T-helper 17 cell (primary cell): Measurements from ENCODE around the gene PITPNC1. TPM values are rescaled to one million over a fixed set of nuclear protein-coding genes. Genes with fewer than 3 reads are reported as not detected.
A peak's percentile ranks its signal among the peaks of the same experiment; 100 is the strongest.
"Not testable (repeated sequence)": the region's sequence is repeated elsewhere in the genome, so short reads cannot be mapped to it uniquely, and the experiment has no call there.

Source experiments
- ATAC-seq: fragments of 150-1000 bp; cut with Tn5 transposase; 2 replicates; pipeline ENCODE4 v1.10.0; 2021; ENCODE audit warnings: mild to moderate bottlenecking, moderate library complexity
- DNase-seq, 3 donors: peaks; one replicate each; pipeline versions ENCODE4 v3.0.0 to v3.0.0-alpha.2; 2020 to 2021
- H3K9me3 ChIP-seq: one replicate; pipeline ENCODE4 v1.7.0; 2013; ENCODE audit warnings: low read length, mild to moderate bottlenecking; ENCODE audit not compliant: control insufficient read depth, poor library complexity, severe bottlenecking
- H3K27ac Mint-ChIP-seq: one replicate; pipeline ENCODE4 v1.8.0; 2022; ENCODE audit warnings: mild to moderate bottlenecking, moderate library complexity, mixed read lengths
- H3K27me3 Mint-ChIP-seq: one replicate; pipeline ENCODE4 v1.8.0; 2022; ENCODE audit warnings: mixed read lengths
- H3K36me3 Mint-ChIP-seq: one replicate; pipeline ENCODE4 v1.8.0; 2022; ENCODE audit warnings: low read depth, mixed read lengths
- H3K4me1 Mint-ChIP-seq: one replicate; pipeline ENCODE4 v1.8.0; 2022; ENCODE audit warnings: mild to moderate bottlenecking, mixed read lengths
- H3K4me3 Mint-ChIP-seq: one replicate; pipeline ENCODE4 v1.8.0; 2022; ENCODE audit warnings: mild to moderate bottlenecking, moderate library complexity, mixed read lengths
- total RNA-seq, 4 donors: library from RNA in 2 of 4; stranded (reverse) in 2 of 4; gene quantifications; one replicate each; pipeline ENCODE4 v1.2.3 and lab custom pipeline; 2022 to 2026

The PITPNC1 gene
- total RNA-seq (10 to 100 TPM; 72.9 to 82.0 TPM), total RNA-seq (lab: John Stamatoyannopoulos, UW) (62.3 to 69.4 reads per million in 2 donors)

GRCh38 chr17:67376737-67377487 is at the start of gene PITPNC1:
Gene PITPNC1 (plus strand): TSS chr17:67377281.
- DNase-seq = peak; percentile 73 to 81 (median 79)

GRCh38 chr17:67328026-67328425 is 49.1 kb upstream of the PITPNC1 start:
- DNase-seq = no peak

More at GRCh38 chr17:67376737-67377487, at the start of gene PITPNC1:
- Mint-ChIP-seq H3K27me3 (no peaks in the 10 kb centered on the region), H3K4me3 (peak within 1 kb of the TSS; percentile 89), H3K36me3 (no peaks in the 10 kb centered on the region), H3K4me1 (peaks cover 33% of the 10 kb centered on the region), H3K27ac (peak within 1 kb of the TSS; percentile 71)
- H3K9me3 ChIP-seq = no peaks in the 10 kb centered on the region
- peak; percentile 78 for ATAC-seq

GRCh38 chr17:67331381-67332161 is 45.5 kb upstream of the PITPNC1 start:
- not testable (repeated sequence) for H3K27me3 Mint-ChIP-seq, H3K4me1 Mint-ChIP-seq, H3K9me3 ChIP-seq, H3K36me3 Mint-ChIP-seq, ATAC-seq, H3K4me3 Mint-ChIP-seq, H3K27ac Mint-ChIP-seq, DNase-seq

More at GRCh38 chr17:67328026-67328425, 49.1 kb upstream of the PITPNC1 start:
- no peak overlapping the region for H3K27ac Mint-ChIP-seq
- H3K4me3 Mint-ChIP-seq = no peak overlapping the region
- H3K9me3 ChIP-seq = no peaks in the 10 kb centered on the region
- H3K27me3 Mint-ChIP-seq = no peaks in the 10 kb centered on the region
- no peaks in the 10 kb centered on the region for H3K36me3 Mint-ChIP-seq
- ATAC-seq = no peak
- H3K4me1 Mint-ChIP-seq = no peaks in the 10 kb centered on the region

- not testable (repeated sequence) for H3K4me1 Mint-ChIP-seq, H3K4me3 Mint-ChIP-seq, H3K27ac Mint-ChIP-seq, H3K36me3 Mint-ChIP-seq, DNase-seq, H3K9me3 ChIP-seq, ATAC-seq, H3K27me3 Mint-ChIP-seq
Measured at GRCh38 chr17:67332162-67332508, 44.9 kb upstream of the PITPNC1 start.

- H3K27me3 Mint-ChIP-seq = no peaks in the 10 kb centered on the region
- peaks cover 2% of the 10 kb centered on the region for H3K4me1 Mint-ChIP-seq
- no peak overlapping the region for H3K27ac Mint-ChIP-seq
- ATAC-seq = no peak
- no peaks in the 10 kb centered on the region for H3K9me3 ChIP-seq
- H3K36me3 Mint-ChIP-seq = no peaks in the 10 kb centered on the region
- H3K4me3 Mint-ChIP-seq = no peak overlapping the region
- DNase-seq = no peak
Measured at GRCh38 chr17:67335245-67335835, 41.7 kb upstream of the PITPNC1 start.

- ATAC-seq (no peak), DNase-seq (no peak)
- H3K4me3 Mint-ChIP-seq = no peak overlapping the region
- no peaks in the 10 kb centered on the region for H3K27me3 Mint-ChIP-seq
- H3K27ac Mint-ChIP-seq = no peak overlapping the region
- no peaks in the 10 kb centered on the region for H3K9me3 ChIP-seq
- no peaks in the 10 kb centered on the region for H3K36me3 Mint-ChIP-seq
- H3K4me1 Mint-ChIP-seq = peaks cover 4% of the 10 kb centered on the region
Measured at GRCh38 chr17:67336859-67337258, 40.2 kb upstream of the PITPNC1 start.

GRCh38 chr17:67338353-67338752 is 38.7 kb upstream of the PITPNC1 start:
- not testable (repeated sequence) for H3K4me1 Mint-ChIP-seq, ATAC-seq, H3K36me3 Mint-ChIP-seq, H3K4me3 Mint-ChIP-seq, H3K9me3 ChIP-seq, DNase-seq, H3K27me3 Mint-ChIP-seq, H3K27ac Mint-ChIP-seq

- Mint-ChIP-seq H3K4me1 (peaks cover 9% of the 10 kb centered on the region), H3K36me3 (peaks cover 3% of the 10 kb centered on the region), H3K4me3 (no peak overlapping the region), H3K27me3 (no peaks in the 10 kb centered on the region), H3K27ac (peak overlapping the region; percentile 85)
- DNase-seq (no peak), ATAC-seq (no peak)
- no peaks in the 10 kb centered on the region for H3K9me3 ChIP-seq
Measured at GRCh38 chr17:67343237-67343636, 33.8 kb upstream of the PITPNC1 start.

GRCh38 chr17:67347826-67348225 is 29.3 kb upstream of the PITPNC1 start:
- ATAC-seq (no peak), DNase-seq (no peak)
- Mint-ChIP-seq H3K36me3 (peaks cover 6% of the 10 kb centered on the region), H3K27me3 (no peaks in the 10 kb centered on the region), H3K4me3 (no peak overlapping the region), H3K4me1 (peaks cover 5% of the 10 kb centered on the region), H3K27ac (no peak overlapping the region)
- H3K9me3 ChIP-seq = no peaks in the 10 kb centered on the region

- no peaks in the 10 kb centered on the region for H3K9me3 ChIP-seq
- Mint-ChIP-seq H3K4me3 (no peak overlapping the region), H3K27me3 (no peaks in the 10 kb centered on the region), H3K36me3 (peaks cover 5% of the 10 kb centered on the region), H3K27ac (no peak overlapping the region), H3K4me1 (peaks cover 2% of the 10 kb centered on the region)
- DNase-seq (no peak), ATAC-seq (no peak)
Measured at GRCh38 chr17:67349420-67349819, 27.7 kb upstream of the PITPNC1 start.

GRCh38 chr17:67353161-67353560 is 23.9 kb upstream of the PITPNC1 start:
- no peak for DNase-seq
- Mint-ChIP-seq H3K36me3 (peaks cover 8% of the 10 kb centered on the region), H3K4me3 (no peak overlapping the region), H3K27ac (no peak overlapping the region), H3K27me3 (no peaks in the 10 kb centered on the region), H3K4me1 (peaks cover 6% of the 10 kb centered on the region)
- no peaks in the 10 kb centered on the region for H3K9me3 ChIP-seq
- ATAC-seq = no peak

GRCh38 chr17:67353929-67354574 is 23.0 kb upstream of the PITPNC1 start:
- ATAC-seq (no peak), DNase-seq (no peak)
- Mint-ChIP-seq H3K4me1 (peaks cover 11% of the 10 kb centered on the region), H3K27me3 (no peaks in the 10 kb centered on the region), H3K4me3 (no peak overlapping the region), H3K36me3 (peaks cover 8% of the 10 kb centered on the region), H3K27ac (peak overlapping the region; percentile 37)
- H3K9me3 ChIP-seq = no peaks in the 10 kb centered on the region

GRCh38 chr17:67358612-67359011 is 18.5 kb upstream of the PITPNC1 start:
- Mint-ChIP-seq H3K27me3 (no peaks in the 10 kb centered on the region), H3K4me1 (peaks cover 36% of the 10 kb centered on the region), H3K4me3 (peak overlapping the region; percentile 74), H3K36me3 (peaks cover 5% of the 10 kb centered on the region), H3K27ac (peak overlapping the region; percentile 92)
- DNase-seq (no peak), ATAC-seq (no peak)
- H3K9me3 ChIP-seq = no peaks in the 10 kb centered on the region
